GM19395 (cell line): ENCODE data around the gene FEM1A.
A peak's percentile ranks its signal among the peaks of the same experiment; 100 is the strongest.
"Not testable (repeated sequence)": the region's sequence is repeated elsewhere in the genome, so short reads cannot be mapped to it uniquely, and the experiment has no call there.

Experiments used
- ATAC-seq: cut with Tn5 transposase; IDR thresholded peaks from one replicate; pipeline ENCODE4 v1.9.1; 2021; ENCODE audit warnings: mild to moderate bottlenecking, moderate library complexity; ENCODE audit not compliant: unreplicated experiment

Gene FEM1A, protein sequence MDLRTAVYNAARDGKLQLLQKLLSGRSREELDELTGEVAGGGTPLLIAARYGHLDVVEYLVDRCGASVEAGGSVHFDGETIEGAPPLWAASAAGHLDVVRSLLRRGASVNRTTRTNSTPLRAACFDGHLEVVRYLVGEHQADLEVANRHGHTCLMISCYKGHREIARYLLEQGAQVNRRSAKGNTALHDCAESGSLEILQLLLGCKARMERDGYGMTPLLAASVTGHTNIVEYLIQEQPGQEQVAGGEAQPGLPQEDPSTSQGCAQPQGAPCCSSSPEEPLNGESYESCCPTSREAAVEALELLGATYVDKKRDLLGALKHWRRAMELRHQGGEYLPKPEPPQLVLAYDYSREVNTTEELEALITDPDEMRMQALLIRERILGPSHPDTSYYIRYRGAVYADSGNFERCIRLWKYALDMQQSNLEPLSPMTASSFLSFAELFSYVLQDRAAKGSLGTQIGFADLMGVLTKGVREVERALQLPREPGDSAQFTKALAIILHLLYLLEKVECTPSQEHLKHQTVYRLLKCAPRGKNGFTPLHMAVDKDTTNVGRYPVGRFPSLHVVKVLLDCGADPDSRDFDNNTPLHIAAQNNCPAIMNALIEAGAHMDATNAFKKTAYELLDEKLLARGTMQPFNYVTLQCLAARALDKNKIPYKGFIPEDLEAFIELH

GRCh38 chr19:4791183-4792018 lies at the start of gene FEM1A:
Gene FEM1A, plus strand, starts transcription at chr19:4791734. Its CDS starts 121 bp downstream, at chr19:4791855.
- peak; percentile 93 for ATAC-seq

GRCh38 chr19:4742723-4743646 lies 48.5 kb upstream of the FEM1A start:
- ATAC-seq, result no peak

DNA sequence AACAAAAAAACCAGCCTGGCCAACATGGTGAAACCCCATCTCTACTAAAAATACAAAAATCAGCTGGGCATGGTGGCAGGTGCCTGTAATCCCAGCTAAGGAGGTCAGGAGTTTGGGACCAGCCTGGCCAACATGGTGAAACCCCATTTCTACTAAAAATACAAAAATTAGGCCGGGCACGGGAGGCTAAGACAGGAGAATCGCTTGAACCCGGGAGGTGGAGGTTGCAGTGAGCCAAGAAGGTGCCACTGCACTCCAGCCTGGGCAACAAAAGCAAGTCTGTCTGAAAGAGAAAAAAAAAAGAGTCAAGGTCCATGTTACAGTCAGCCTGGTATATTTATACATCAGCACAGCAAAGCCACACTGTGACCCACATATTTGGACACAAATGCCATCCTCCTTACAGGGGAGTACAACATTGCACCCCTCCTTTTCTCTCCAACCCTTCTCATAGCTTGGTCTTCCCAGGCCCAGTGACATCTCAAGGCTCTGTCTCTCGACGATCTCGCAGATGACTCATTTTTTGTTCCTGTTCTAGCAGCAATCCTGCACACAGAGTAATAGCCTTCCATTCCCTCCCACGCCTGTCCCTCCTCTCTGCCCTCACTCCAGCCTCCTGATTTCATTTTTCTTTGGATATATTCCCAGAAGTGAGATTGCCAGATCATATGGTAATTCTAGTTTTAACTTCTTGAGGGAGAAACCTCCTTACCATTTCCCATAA lies 46.9 kb upstream of the FEM1A start:
- no peak for ATAC-seq

GRCh38 chr19:4745175-4745574 lies 46.4 kb upstream of the FEM1A start:
- not testable (repeated sequence) for ATAC-seq

- no peak for ATAC-seq
Observed at GRCh38 chr19:4745986-4746385, 45.5 kb upstream of the FEM1A start.

DNA sequence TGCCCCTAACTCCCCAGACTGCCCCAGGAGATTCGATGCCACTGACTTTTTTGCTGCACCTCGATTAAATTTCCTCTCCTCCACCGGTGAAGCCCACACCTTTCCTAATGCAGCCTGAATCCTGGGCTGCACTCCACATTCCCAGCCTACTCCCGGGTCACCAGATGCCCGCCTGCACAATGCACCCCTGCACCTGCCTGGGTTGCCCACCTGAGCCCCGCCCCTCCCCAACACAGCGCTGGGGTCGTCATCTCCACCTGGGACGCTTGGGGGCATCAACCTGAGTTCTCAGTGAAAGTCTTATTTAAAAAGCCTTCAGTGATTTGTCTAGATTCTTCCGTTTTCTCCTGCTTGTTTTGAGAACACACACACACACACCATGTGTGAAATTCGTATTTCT lies 43.3 kb upstream of the FEM1A start:
- ATAC-seq, result no peak

DNA sequence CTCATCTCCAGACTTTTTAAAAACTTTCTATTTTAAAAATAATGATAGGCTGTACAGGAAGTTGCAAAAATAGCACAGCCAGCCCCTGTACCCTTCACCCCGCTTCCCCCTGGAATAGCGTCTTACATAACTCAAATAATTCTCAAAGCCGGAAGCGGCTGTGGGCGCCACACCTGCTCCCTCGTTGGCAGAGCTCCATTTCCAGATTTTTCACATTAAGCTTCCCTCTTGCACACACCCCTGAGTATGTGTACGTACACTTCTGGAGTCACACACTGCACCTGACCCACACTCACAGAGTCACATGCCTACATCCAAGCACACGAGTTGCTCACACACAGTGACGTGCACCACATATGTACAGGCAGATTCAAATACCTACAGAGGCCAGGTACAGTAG lies 42.9 kb upstream of the FEM1A start:
- no peak for ATAC-seq

GRCh38 chr19:4749870-4750590 lies 41.5 kb upstream of the FEM1A start:
- ATAC-seq, result no peak

GRCh38 chr19:4754248-4754647 lies 37.3 kb upstream of the FEM1A start:
- no peak for ATAC-seq

- ATAC-seq, result no peak
Observed at GRCh38 chr19:4755459-4755858, 36.1 kb upstream of the FEM1A start.

DNA sequence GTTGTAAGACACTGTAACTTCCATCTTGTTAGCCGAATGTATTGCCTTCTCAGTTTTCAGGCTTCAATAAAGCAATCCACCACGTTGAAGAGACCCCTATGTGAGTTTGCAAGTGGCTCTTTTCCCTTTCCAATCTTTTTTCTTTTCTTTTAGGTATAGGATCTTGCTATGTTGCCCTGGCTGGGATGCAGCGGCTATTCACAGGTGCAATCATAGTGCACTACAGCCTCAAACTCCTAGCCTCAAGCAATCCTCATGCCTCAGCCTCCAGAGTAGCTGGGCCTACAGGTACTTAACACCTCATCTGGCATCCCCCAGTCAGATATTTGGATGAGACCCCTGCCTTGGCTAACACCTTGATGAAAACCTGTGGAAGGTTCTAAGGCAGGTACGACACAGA lies 33.5 kb upstream of the FEM1A start:
- ATAC-seq, result no peak

GRCh38 chr19:4758659-4759058 lies 32.9 kb upstream of the FEM1A start:
- ATAC-seq, result no peak

DNA sequence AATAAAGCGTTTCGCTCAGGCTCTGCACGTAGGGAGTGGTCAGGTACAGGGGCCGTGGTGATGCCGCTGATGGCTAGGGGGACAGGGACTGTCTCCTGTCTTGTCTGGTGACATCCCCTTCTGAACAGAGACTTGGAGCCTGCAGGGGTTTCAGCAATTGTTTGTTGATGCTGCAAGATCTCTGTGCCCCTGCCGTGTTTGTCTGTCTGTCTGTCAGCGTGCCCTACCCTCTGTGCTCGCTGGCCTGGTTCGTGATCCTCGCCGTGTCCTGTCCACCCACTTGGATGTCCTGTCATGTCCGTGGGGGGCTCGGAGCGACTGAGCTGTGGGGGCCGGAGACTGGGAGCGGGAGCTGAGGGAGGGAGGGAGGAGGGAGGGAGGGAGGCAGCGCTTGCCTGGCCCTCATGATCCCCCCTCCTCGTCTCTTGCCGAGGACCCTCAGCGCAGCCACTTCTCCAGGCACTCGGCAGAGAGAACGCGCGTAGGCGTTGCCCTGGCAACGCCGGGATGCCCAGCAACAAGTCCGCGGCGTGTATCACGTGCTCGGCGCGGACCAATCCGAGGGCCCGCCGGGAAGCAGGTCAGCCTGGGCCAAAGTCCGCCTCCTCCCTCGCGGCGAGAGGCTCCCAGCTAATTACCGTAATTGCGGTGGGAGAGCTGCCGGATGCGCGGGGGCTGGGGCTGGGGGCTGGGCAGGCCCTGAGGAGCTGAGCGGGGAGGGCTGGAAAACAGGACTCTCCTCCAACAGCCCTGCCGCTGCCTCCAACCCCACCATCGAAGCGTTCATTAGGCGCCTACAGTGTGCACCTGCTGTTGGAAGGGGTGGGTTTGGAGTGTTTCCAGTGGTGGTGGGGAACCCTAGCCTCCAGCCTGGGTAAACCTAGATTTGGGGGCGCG lies 31.9 kb upstream of the FEM1A start:
- ATAC-seq, result no peak

DNA sequence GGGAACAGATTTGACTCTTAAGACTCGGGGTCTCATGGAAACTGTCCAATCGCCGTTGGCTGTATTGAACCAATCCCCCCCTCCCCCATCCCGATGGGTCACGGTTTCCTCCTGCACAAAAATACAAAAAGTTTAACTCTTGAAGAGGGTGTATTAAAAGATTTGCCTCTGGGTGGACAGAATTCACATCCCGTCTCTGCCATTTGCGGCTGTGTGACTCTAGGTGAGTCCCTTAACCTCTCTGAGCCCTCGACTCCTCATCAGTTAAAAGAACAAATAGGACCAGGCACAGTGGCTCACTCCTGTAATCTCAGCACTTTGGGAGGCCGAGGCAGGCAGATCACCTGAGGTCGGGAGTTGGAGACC lies 31.3 kb upstream of the FEM1A start:
- ATAC-seq, result no peak

DNA sequence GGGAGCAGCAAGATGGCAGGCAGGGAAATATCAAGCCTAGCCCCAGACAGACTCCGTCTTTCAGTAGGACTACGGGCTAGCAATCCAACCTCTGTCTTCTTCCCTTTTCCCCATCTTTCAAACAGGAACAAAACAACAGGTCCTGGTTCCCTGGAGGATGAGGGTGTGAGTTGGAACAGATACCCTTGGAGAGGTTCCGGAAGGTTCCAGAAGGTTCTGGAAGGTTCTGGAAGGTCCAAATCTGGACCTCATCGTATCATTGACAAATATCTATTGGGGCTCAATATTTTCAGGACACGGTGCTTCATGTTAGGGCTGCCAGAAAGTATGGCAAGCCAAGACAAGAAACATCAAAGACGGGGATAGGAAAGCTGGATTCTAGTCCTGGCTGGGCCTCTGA lies 28.5 kb upstream of the FEM1A start:
- ATAC-seq, result no peak

GRCh38 chr19:4764393-4764660 lies 27.2 kb upstream of the FEM1A start:
- ATAC-seq, result no peak

DNA sequence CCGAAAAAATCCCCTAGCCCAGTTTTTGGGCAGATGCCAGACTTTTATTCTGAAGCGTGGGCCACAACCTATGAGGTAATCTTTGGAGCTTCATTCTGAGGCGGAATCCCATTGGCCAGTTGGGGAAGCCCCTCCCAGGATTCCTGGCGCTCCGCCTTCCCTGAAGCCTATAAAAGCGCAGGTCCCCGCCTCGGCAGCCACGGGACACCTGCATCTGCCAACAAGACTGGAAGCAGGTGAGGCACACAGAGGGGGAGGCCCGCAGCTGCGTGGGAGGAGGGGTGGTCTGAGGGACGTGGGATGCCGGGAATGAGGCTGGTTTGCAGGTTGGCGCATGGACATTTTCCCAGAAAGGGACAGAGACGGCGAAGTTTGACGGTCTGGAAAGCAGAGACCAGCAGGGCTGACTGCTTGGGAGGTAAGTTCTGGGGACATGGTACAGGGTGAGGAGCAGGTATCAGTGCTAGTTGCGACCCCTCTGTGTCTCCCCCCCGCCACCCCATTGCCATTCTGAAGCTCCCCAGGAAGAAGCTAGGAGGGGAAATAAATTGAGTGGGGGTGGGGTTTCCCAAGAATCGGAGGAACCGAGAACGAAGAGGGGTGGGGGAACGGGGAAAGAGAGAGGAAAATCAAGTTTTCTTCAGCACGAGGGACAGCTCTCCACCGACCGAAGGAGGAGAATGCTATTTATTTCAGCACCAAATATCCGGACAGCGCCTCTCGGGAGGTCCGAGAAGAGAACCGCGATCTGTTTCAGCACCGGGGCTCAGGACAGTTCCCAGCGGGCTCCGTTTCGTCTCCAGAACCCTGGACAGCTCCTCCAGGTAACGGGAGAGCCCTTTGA lies 22.4 kb upstream of the FEM1A start:
- no peak for ATAC-seq

DNA sequence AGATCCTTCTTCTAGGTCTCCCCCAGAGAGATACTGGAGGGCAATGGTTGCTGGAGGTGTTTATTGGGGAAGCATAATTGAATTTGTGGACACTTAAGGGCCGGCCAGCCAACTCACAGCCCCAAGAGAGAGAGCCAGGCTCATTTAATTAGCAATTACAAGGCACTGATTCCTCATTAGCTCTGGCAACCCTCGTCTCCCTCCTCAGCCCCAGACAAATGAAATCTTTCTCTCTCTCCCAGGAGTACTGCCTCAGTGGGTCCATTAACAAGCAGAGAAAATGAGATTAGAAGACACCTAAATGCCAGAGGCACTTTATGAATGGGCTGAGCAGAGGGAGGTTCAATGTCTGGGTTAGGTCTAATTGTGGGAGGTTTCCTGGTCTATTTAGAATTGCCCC lies 19.0 kb upstream of the FEM1A start:
- no peak for ATAC-seq
